ENCODE measurements around the gene UBE2L5.
"Not testable (repeated sequence)": the region's sequence is repeated elsewhere in the genome, so short reads cannot be mapped to it uniquely, and the experiment has no call there.

UBE2L5 gene

GRCh38 chr13:30438286-30438685 lies 16.0 kb downstream of the UBE2L5 start:
- H3K9ac ChIP-seq (ENCODE audit: low read length): no peak overlapping the region
- no peaks in the 10 kb centered on the region for H3K27me3 ChIP-seq (ENCODE audit: insufficient read depth, low read length)
- no peaks in the 10 kb centered on the region for H3K36me3 ChIP-seq (ENCODE audit: insufficient read depth, low read length)
- no peak for TF ChIP-seq EZH2 (IDR thresholded peaks at IDR 0.05; ENCODE audit: borderline replicate concordance, low read length)
- no peak for TF ChIP-seq CTCF (IDR thresholded peaks at IDR 0.05; ENCODE audit: low read length)
- H3K9me3 ChIP-seq (ENCODE audit: low read length): no peaks in the 10 kb centered on the region
- H3K4me1 ChIP-seq (ENCODE audit: insufficient read depth, low read length, severe bottlenecking): peaks cover 29% of the 10 kb centered on the region
- H3K4me3 ChIP-seq (ENCODE audit: low read depth, low read length, poor library complexity, severe bottlenecking): no peak overlapping the region
- H3K79me2 ChIP-seq (ENCODE audit: insufficient read depth, low read length): no peaks in the 10 kb centered on the region
- H3K27ac ChIP-seq (ENCODE audit: low read depth, low read length, poor library complexity, severe bottlenecking): peak overlapping the region; percentile 10
- H3K4me2 ChIP-seq (ENCODE audit: low read length): no peak overlapping the region
- no peaks in the 10 kb centered on the region for H3K9me2 ChIP-seq (ENCODE audit: low read depth, low read length)
- H3F3A ChIP-seq (ENCODE audit: insufficient read depth, low read length): peaks cover 3% of the 10 kb centered on the region; the same call in 1 of the 2 replicates
- no peak overlapping the region for H2AFZ ChIP-seq (ENCODE audit: low read length)
- H4K20me1 ChIP-seq (ENCODE audit: insufficient read depth, low read length): no peaks in the 10 kb centered on the region

GRCh38 chr13:30440910-30441703 lies 18.8 kb downstream of the UBE2L5 start:
- TF ChIP-seq CTCF (IDR thresholded peaks at IDR 0.05; ENCODE audit: low read length) (no peak), EZH2 (IDR thresholded peaks at IDR 0.05; ENCODE audit: borderline replicate concordance, low read length) (no peak)
- no peaks in the 10 kb centered on the region for H3K27me3 ChIP-seq (ENCODE audit: insufficient read depth, low read length)
- no peaks in the 10 kb centered on the region for H3K9me3 ChIP-seq (ENCODE audit: low read length)
- peaks cover 52% of the 10 kb centered on the region for H3K4me1 ChIP-seq (ENCODE audit: insufficient read depth, low read length, severe bottlenecking)
- H3F3A ChIP-seq (ENCODE audit: insufficient read depth, low read length): peaks cover 10% of the 10 kb centered on the region; the same call in 1 of the 2 replicates
- no peak overlapping the region for H3K4me2 ChIP-seq (ENCODE audit: low read length)
- no peaks in the 10 kb centered on the region for H4K20me1 ChIP-seq (ENCODE audit: insufficient read depth, low read length)
- H2AFZ ChIP-seq (ENCODE audit: low read length): no peak overlapping the region
- H3K36me3 ChIP-seq (ENCODE audit: insufficient read depth, low read length): peaks cover 1% of the 10 kb centered on the region; the same call in 1 of the 2 replicates
- H3K9me2 ChIP-seq (ENCODE audit: low read depth, low read length): no peaks in the 10 kb centered on the region
- H3K9ac ChIP-seq (ENCODE audit: low read length): no peak overlapping the region
- no peak overlapping the region for H3K4me3 ChIP-seq (ENCODE audit: low read depth, low read length, poor library complexity, severe bottlenecking)
- peaks cover 4% of the 10 kb centered on the region for H3K79me2 ChIP-seq (ENCODE audit: insufficient read depth, low read length)
- peak overlapping the region; percentile 69 for H3K27ac ChIP-seq (ENCODE audit: low read depth, low read length, poor library complexity, severe bottlenecking)

- Histone ChIP-seq H4K20me1 (ENCODE audit: insufficient read depth, low read length) (no peaks in the 10 kb centered on the region), H3K36me3 (ENCODE audit: insufficient read depth, low read length) (peaks cover 14% of the 10 kb centered on the region), H3K9me2 (ENCODE audit: low read depth, low read length) (no peaks in the 10 kb centered on the region), H3K4me1 (ENCODE audit: insufficient read depth, low read length, severe bottlenecking) (peaks cover 68% of the 10 kb centered on the region), H3K27me3 (ENCODE audit: insufficient read depth, low read length) (no peaks in the 10 kb centered on the region), H3K9me3 (ENCODE audit: low read length) (no peaks in the 10 kb centered on the region), H3K9ac (ENCODE audit: low read length) (peak overlapping the region; percentile 67; the same call in 1 of the 2 replicates), H3K4me2 (ENCODE audit: low read length) (peak overlapping the region; percentile 74), H3K4me3 (ENCODE audit: low read depth, low read length, poor library complexity, severe bottlenecking) (no peak overlapping the region), H3F3A (ENCODE audit: insufficient read depth, low read length) (peaks cover 10% of the 10 kb centered on the region; the same call in 1 of the 2 replicates), H3K79me2 (ENCODE audit: insufficient read depth, low read length) (peaks cover 20% of the 10 kb centered on the region), H3K27ac (ENCODE audit: low read depth, low read length, poor library complexity, severe bottlenecking) (peak overlapping the region; percentile 98), H2AFZ (ENCODE audit: low read length) (peak overlapping the region; percentile 35)
- TF ChIP-seq CTCF (IDR thresholded peaks at IDR 0.05; ENCODE audit: low read length): no peak
- TF ChIP-seq EZH2 (IDR thresholded peaks at IDR 0.05; ENCODE audit: borderline replicate concordance, low read length): no peak
Observed at GRCh38 chr13:30442926-30443325, 20.6 kb downstream of the UBE2L5 start.

- Histone ChIP-seq H3K27ac (ENCODE audit: low read depth, low read length, poor library complexity, severe bottlenecking) (peak overlapping the region; percentile 98), H3K4me3 (ENCODE audit: low read depth, low read length, poor library complexity, severe bottlenecking) (peak overlapping the region; percentile 50), H3K9ac (ENCODE audit: low read length) (peak overlapping the region; percentile 67; the same call in 1 of the 2 replicates), H3K4me2 (ENCODE audit: low read length) (peak overlapping the region; percentile 74), H3K79me2 (ENCODE audit: insufficient read depth, low read length) (peaks cover 20% of the 10 kb centered on the region), H3K36me3 (ENCODE audit: insufficient read depth, low read length) (peaks cover 18% of the 10 kb centered on the region), H3K4me1 (ENCODE audit: insufficient read depth, low read length, severe bottlenecking) (peaks cover 68% of the 10 kb centered on the region)
- not testable (repeated sequence) for H3F3A ChIP-seq (ENCODE audit: insufficient read depth, low read length); H3K9me2 ChIP-seq (ENCODE audit: low read depth, low read length); H3K27me3 ChIP-seq (ENCODE audit: insufficient read depth, low read length); H4K20me1 ChIP-seq (ENCODE audit: insufficient read depth, low read length); H2AFZ ChIP-seq (ENCODE audit: low read length); H3K9me3 ChIP-seq (ENCODE audit: low read length)
Observed at GRCh38 chr13:30443491-30443890, 21.2 kb downstream of the UBE2L5 start.

All from OCI-LY1 (cell line).